DND-41 (cell line): ENCODE results near the gene EHD3.

Experiments
- ATAC-seq: fragments of 200-7000 bp; cut with Tn5 transposase; 3 replicates; pipeline ENCODE4 v1.9.1; 2021; ENCODE audit warnings: low read depth; ENCODE audit not compliant: insufficient read depth
- DNase-seq: peaks from one replicate; pipeline ENCODE4 v3.0.0-alpha.2; 2020
- H2AFZ ChIP-seq: 2 replicates; pipeline ENCODE4 v1.6.0; 2012; ENCODE audit warnings: low read depth, low read length
- H3K27ac ChIP-seq: 2 replicates; pipeline ENCODE4 v1.5.1; 2012; ENCODE audit warnings: low read length, inconsistent platforms
- H3K27me3 ChIP-seq: fragments of 200-600 bp; sonication (generic); 2 replicates; pipeline ENCODE4 v1.6.0; 2012; ENCODE audit warnings: low read length, mild to moderate bottlenecking, inconsistent platforms; ENCODE audit not compliant: insufficient read depth, poor library complexity
- H3K36me3 ChIP-seq: 2 replicates; pipeline ENCODE4 v1.5.1; 2012; ENCODE audit warnings: low read length, inconsistent platforms; ENCODE audit not compliant: insufficient read depth
- H3K4me1 ChIP-seq: 2 replicates; pipeline ENCODE4 v1.5.1; 2012; ENCODE audit warnings: mild to moderate bottlenecking, low read length; ENCODE audit not compliant: insufficient read depth
- H3K4me2 ChIP-seq: 2 replicates; pipeline ENCODE4 v1.6.0; 2012; ENCODE audit warnings: mild to moderate bottlenecking, moderate library complexity, low read length, inconsistent platforms; ENCODE audit not compliant: insufficient read depth
- H3K4me3 ChIP-seq, 2 experiments: fragments of 200-600 bp in 1 of 2; shearing (Covaris generic) in 1 of 2; 2 replicates each; pipeline ENCODE4 v1.5.1; 2012 to 2016; ENCODE audit warnings: inconsistent platforms in 2 of 2, low read length in 2 of 2, mild to moderate bottlenecking in 2 of 2, low read depth in 1 of 2, moderate library complexity in 1 of 2
- H3K79me2 ChIP-seq: 2 replicates; pipeline ENCODE4 v1.6.0; 2012; ENCODE audit warnings: low read length, inconsistent platforms; ENCODE audit not compliant: insufficient read depth
- H3K9ac ChIP-seq: 2 replicates; pipeline ENCODE4 v1.6.0; 2012; ENCODE audit warnings: low read depth, mild to moderate bottlenecking, inconsistent platforms, low read length, moderate library complexity
- H3K9me3 ChIP-seq: 2 replicates; pipeline ENCODE4 v1.5.1; 2012; ENCODE audit warnings: low read length, moderate library complexity, mild to moderate bottlenecking, inconsistent platforms; ENCODE audit not compliant: insufficient read depth, severe bottlenecking
- H4K20me1 ChIP-seq: 2 replicates; pipeline ENCODE4 v1.6.0; 2012; ENCODE audit warnings: low read length; ENCODE audit not compliant: insufficient read depth
- CTCF ChIP-seq: IDR thresholded peaks from 2 replicates; pipeline ENCODE4 v1.5.1; 2012; ENCODE audit warnings: borderline replicate concordance, low read length, moderate library complexity, mild to moderate bottlenecking; ENCODE audit not compliant: poor library complexity, severe bottlenecking; ENCODE audit errors: extremely low read depth
- EZH2 ChIP-seq: IDR thresholded peaks from 3 replicates; pipeline ENCODE4 v1.6.1; 2012; ENCODE audit warnings: borderline replicate concordance, low read depth, mild to moderate bottlenecking, moderate library complexity, low read length, inconsistent platforms; ENCODE audit not compliant: severe bottlenecking

Gene EHD3

GRCh38 chr2:31268344-31268743 is 34.4 kb downstream of the EHD3 start:
- no peaks in the 10 kb centered on the region for H3K79me2 ChIP-seq
- no peaks in the 10 kb centered on the region for H3K9me3 ChIP-seq
- H3K36me3 ChIP-seq, result no peaks in the 10 kb centered on the region
- no peaks in the 10 kb centered on the region for H3K27me3 ChIP-seq
- ATAC-seq (no peak), DNase-seq (no peak)
- no peak overlapping the region for H2AFZ ChIP-seq
- H3K27ac ChIP-seq, result no peak overlapping the region
- no peak overlapping the region for H3K4me3 ChIP-seq
- no peak for TF ChIP-seq EZH2
- TF ChIP-seq CTCF, result no peak
- H4K20me1 ChIP-seq, result no peaks in the 10 kb centered on the region
- H3K9ac ChIP-seq, result no peak overlapping the region
- no peak overlapping the region for H3K4me2 ChIP-seq
- no peaks in the 10 kb centered on the region for H3K4me1 ChIP-seq

GRCh38 chr2:31269087-31269486 is 35.1 kb downstream of the EHD3 start:
- Histone ChIP-seq H3K79me2 (no peaks in the 10 kb centered on the region), H3K36me3 (no peaks in the 10 kb centered on the region), H3K4me3 (no peak overlapping the region), H3K9me3 (no peaks in the 10 kb centered on the region), H2AFZ (no peak overlapping the region), H4K20me1 (no peaks in the 10 kb centered on the region), H3K9ac (no peak overlapping the region), H3K27me3 (no peaks in the 10 kb centered on the region), H3K4me2 (no peak overlapping the region), H3K4me1 (no peaks in the 10 kb centered on the region), H3K27ac (no peak overlapping the region)
- TF ChIP-seq EZH2, result no peak
- no peak for TF ChIP-seq CTCF
- ATAC-seq (no peak), DNase-seq (no peak)

GRCh38 chr2:31270131-31270530 is 36.2 kb downstream of the EHD3 start:
- no peak for ATAC-seq
- Histone ChIP-seq H3K9me3 (no peaks in the 10 kb centered on the region), H2AFZ (no peak overlapping the region), H3K36me3 (no peaks in the 10 kb centered on the region), H3K9ac (no peak overlapping the region), H3K4me1 (no peaks in the 10 kb centered on the region), H3K27ac (no peak overlapping the region), H3K4me2 (no peak overlapping the region), H3K79me2 (no peaks in the 10 kb centered on the region), H3K27me3 (no peaks in the 10 kb centered on the region), H4K20me1 (no peaks in the 10 kb centered on the region), H3K4me3 (no peak overlapping the region)
- DNase-seq, result no peak
- TF ChIP-seq CTCF, result no peak
- no peak for TF ChIP-seq EZH2

- H3K4me1 ChIP-seq, result no peaks in the 10 kb centered on the region
- no peak overlapping the region for H2AFZ ChIP-seq
- TF ChIP-seq EZH2, result no peak
- TF ChIP-seq CTCF, result no peak
- ATAC-seq, result no peak
- H4K20me1 ChIP-seq, result no peaks in the 10 kb centered on the region
- H3K9me3 ChIP-seq, result no peaks in the 10 kb centered on the region
- no peaks in the 10 kb centered on the region for H3K36me3 ChIP-seq
- H3K4me3 ChIP-seq, result no peak overlapping the region
- H3K79me2 ChIP-seq, result no peaks in the 10 kb centered on the region
- H3K27ac ChIP-seq, result no peak overlapping the region
- H3K4me2 ChIP-seq, result no peak overlapping the region
- no peak for DNase-seq
- no peaks in the 10 kb centered on the region for H3K27me3 ChIP-seq
- H3K9ac ChIP-seq, result no peak overlapping the region
Observed at GRCh38 chr2:31270822-31271231, 36.9 kb downstream of the EHD3 start.
